MM.1S (cell line): ENCODE results near the gene MACROD2.

Source experiments
- CTCF ChIP-seq: fragments of 300-600 bp; sonication (generic); IDR thresholded peaks from 2 replicates; pipeline ENCODE4 v1.5.1; 2016; ENCODE audit warnings: antibody characterized with exemption, low read length, mixed read lengths
- EZH2phosphoT487 ChIP-seq: fragments of 300-600 bp; sonication (generic); IDR thresholded peaks from 2 replicates; pipeline ENCODE4 v1.6.1; 2018; ENCODE audit warnings: antibody characterized with exemption, low read length

DNA sequence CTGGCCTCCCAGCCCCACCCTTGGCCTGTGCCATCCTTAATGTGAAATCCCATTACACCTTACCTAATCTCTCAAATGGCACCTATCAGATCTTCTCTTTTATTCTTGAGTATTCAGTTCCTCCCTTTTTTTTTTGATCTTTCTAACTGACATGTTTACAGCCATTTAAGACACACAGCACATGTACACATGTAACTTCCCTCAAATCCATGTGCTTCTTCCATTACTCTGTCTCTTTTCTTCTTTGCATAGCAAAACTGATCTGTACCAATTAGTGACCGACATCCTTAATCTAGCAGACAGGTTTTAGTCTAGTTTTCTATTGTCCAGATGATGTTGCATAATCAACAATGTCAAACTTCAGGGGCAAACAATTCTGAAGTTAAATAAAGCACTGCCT, 755.9 kb downstream of the MACROD2 start:
- TF ChIP-seq CTCF (no peak), EZH2phosphoT487 (no peak)
